Activated T-helper 1 cell treated with Interleukin-2 at 50 U/mL for 16 hours (primary cell): ENCODE results near the gene PDZRN3.

Source experiments
- DNase-seq: peaks from one replicate; pipeline ENCODE4 v3.0.0-alpha.2; 2020; ENCODE audit warnings: low read depth

The PDZRN3 gene

DNA sequence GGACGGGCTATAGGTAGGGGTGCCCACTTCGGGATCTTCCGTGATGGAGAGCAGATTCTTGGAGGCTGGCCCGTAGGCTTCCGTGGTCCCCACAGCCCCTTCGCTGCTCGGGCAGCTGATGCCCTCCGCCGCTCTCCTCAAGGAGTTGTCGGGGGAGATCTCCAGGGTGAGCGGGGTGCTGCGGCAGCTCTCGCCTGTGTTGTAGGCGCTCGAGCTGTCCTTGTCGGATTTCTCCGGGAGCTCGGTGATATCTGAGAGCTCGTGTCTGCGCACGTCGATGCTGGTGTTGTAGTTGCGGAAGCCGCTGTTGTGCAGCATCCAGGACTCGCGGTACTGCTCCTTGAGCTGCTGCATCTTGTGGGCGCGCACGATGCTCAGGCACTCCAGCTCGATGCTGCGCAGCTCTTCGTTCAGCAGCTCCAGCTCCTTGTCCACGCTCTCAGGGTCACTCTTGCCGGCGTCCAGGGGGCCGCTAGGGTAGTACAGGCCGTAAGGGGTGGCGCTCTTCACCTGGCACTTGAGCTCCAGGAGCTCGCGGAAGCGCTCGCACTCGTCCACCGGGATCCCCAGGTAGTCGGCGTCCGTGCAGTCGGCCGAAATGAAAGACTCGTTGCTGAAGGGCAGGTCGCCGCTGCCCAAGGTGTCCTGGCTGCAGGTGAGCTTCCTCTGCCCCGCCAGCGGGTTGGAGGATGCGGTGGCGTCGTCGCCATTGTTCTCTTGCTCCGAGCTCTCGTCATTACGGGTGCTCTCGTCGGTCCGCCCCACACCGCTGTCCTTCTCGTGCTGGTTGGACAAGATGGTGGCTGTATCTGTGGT is 240.4 kb downstream of the PDZRN3 start:
- DNase-seq: no peak

DNA sequence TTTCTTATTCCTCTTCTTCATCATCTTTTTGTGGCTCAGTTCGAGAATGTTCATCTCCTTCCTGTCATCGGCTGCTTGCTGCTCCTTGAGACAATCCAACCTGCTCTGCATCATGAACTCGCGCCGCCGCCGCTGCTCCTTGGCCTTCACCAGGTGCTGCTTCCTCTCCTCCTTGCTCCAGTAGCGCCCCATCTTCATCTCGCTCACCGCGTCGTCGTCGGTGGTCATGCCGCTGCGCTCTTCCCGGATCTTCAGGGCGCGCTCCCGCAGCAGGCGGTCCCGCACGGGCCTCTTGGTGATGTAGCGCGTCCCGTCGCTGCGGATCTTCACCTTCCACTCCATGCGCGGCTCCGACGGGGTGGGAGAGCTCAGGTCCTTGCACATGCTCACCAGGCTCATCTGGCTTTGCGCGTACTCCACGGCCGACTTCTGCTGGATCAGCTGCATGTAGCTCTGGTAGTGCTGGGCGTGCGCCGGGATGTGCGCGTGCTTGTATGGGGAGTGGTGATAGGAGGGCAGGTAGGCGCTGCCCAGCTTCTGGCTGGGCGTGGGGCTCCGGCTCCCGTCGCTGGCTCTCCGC is 241.2 kb downstream of the PDZRN3 start:
- DNase-seq: no peak

- DNase-seq: no peak
Observed at GRCh38 chr3:73381551-73381950, 243.2 kb downstream of the PDZRN3 start.

- no peak for DNase-seq
Observed at GRCh38 chr3:73380735-73381532, 243.8 kb downstream of the PDZRN3 start.

DNA sequence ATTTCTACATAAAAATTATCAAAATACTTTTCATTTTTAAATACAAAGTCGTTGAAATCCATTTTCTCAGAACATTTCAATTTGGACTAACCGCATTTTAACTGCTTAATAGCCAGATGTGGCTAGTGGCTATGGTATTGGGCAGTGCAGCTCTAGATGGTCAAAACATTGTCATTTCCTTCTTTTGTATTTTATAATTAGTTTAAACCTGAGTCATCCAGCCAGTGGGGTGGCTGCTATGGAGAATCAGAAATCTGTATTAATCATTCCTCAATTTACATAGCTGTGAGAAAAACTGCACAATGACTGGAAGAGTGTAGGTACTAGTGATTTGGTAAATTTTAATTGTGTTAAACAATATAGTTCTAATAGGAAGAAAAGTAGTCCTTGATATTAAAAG is 245.3 kb downstream of the PDZRN3 start:
- DNase-seq: no peak

DNA sequence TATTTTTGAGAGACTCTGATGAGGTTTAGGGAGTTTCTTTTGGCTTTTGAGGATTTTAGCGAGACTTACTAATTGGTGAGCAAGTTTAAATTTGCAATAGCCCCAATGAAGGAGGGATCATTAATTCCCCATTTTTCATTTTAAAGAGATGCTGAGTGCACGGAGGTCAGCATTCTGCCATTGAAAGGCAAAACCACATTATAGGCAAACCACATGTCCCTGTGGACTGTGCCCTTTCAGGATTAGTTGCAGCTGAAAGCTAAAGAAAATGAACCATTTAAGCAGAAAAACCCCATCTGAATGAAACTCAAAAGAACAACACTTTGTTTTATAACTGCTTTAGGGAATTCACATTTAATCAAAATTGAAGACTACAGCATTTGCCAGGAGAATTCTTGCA is 246.5 kb downstream of the PDZRN3 start:
- no peak for DNase-seq

- DNase-seq: no peak
Observed at GRCh38 chr3:73365756-73366397, 258.9 kb downstream of the PDZRN3 start.

- DNase-seq: no peak
Observed at GRCh38 chr3:73364517-73364916, 260.2 kb downstream of the PDZRN3 start.

DNA sequence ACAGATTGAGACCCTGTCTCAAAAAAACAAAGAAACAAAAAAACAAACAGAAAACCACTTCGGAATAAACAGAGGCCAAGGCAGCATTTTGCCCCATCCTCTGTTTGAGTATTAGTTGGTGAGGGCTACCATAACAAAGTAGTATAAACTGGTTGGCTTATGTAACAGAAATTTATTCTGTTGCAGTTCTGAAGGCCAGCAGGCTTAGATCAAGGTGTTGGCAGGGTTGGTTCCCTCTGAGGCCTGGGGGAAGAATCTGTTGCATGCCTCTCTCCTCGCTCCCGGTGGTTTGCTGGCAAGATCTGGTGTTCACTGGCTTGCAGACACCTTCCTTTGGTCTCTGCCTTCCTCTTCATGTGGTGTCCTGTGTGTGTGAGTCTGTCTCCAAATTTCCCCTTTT is 261.6 kb downstream of the PDZRN3 start:
- no peak for DNase-seq

- DNase-seq: no peak
Observed at GRCh38 chr3:73361591-73361990, 263.1 kb downstream of the PDZRN3 start.

DNA sequence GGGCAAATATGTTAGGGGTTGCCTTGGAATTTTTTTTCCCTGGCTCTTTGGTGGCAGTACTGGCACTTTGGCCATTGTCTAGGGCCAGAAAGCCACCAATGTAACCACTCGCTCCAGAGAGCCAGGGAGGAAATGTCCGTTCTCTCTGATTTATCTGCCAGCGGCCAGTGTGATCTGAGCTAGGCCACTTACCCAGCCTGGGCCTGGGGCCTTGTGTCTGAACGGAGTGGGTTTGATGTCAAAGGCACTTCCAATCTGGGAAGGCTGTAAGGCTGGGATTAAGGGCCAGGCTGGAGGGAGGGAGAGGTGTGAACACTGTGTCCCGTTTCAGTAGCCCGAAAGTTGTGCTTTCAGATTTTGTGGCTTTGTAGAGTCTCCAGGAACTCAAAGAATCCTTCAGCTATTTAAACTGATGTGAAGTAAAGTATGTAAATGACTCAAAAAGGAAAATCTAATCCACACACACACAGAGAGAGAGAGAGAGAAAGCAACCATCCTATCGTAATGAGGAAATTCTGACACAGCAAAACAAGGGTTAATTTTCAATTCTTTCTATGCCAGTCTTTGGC is 271.0 kb downstream of the PDZRN3 start:
- DNase-seq: no peak

- DNase-seq: no peak
Observed at GRCh38 chr3:73352841-73353645, 271.7 kb downstream of the PDZRN3 start.

GRCh38 chr3:73351423-73352071 is 273.2 kb downstream of the PDZRN3 start:
- no peak for DNase-seq

- no peak for DNase-seq
Observed at GRCh38 chr3:73350996-73351395, 273.7 kb downstream of the PDZRN3 start.

DNA sequence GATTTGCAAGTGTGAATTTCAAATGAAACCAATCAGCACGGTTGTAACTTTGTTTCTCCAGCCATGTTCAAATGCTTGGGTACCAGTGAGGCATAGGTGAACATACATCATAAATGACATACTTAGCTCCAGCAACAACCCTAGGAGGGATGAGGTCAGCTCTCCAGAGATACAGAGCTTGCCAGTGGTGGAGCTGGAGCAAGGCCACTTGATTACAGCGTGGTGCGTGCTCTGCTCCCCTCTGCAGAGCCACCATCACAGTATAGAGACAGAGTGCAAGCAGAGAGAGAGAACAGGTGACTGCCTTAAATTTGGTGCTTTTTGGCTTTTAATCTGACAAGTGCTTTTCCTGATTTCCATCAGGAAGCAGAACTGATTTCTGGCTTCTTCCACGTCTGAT is 275.1 kb downstream of the PDZRN3 start:
- DNase-seq: no peak

DNA sequence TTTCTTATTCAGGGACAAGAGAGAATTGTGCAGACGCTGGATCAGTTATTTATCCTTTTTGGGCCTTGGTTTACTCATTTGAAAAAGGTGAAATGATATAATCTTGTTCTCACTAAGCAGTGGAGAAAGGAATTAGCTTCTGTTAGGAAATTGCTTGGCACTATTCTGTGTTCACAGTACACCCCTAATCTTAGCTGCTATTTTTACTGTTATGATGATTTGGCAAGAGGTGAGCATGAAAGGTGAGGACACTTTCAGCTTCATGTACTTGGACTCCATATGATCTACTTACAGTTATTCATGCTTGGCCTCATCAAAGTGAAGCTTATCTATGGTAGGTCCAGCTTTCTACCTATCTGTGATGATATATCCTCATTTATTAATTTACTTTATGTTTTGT is 282.7 kb downstream of the PDZRN3 start:
- DNase-seq: no peak

DNA sequence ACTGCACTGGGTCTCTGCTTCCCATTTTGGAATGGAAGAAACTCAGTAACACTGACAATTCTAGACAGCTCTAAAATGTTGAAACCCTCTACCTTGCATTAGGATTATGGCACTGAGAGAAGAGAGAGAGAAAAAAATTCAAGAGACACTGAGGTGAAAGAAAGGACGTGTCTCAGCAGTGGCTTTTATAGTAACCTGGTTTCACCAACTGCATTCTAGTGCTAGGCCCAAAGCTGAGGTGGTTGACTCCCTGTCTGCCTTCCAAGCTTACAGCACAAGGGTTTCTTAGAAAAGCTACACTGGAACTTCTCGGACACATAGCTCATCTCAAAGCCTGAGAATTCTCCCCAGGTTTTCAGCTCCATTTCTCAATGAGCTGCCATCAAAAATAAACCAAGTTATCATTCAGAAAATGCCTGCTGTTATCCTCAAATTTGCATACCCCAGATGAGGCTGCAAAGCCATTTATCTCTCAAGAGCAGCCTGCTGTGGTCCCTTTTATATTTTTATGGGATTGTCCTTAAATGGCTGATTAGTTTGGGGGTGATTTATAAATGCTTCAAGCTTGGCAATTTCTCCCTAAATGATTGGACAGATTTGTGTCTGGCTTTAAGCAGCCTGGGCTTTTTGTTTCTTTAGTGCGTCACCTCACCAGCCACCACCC is 283.3 kb downstream of the PDZRN3 start:
- DNase-seq: no peak

DNA sequence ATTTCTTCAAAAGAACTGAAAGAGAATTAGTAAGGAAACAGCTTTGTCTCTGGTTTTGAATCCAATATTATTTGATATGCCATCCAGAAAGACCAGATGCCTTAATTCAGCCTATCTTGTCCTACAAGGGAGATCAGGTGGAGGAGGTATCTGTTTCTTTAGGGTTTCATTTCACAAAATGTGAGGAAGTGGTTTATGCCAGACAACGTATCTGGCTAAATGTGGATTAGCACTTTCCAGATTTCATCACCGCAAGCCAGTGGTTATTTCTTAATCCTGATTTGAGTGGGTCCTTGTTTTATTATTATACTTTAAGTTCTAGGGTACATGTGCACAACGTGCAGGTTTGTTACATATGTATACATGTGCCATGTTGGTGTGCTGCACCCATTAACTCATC is 292.2 kb downstream of the PDZRN3 start:
- DNase-seq: no peak
